RWPE2 (cell line): ENCODE measurements around the gene SIRPD.

ENCODE experiments used
- ATAC-seq: fragments of 200-7000 bp; cut with Tn5 transposase; 3 replicates; pipeline ENCODE4 v1.9.1; 2021; ENCODE audit warnings: low read depth
- DNase-seq: peaks from one replicate; pipeline ENCODE4 v3.0.0-alpha.2; 2020; ENCODE audit warnings: low spot score
- H3K27ac ChIP-seq: fragments of 450-650 bp; 2 replicates; pipeline ENCODE4 v1.5.1; 2017; ENCODE audit warnings: mild to moderate bottlenecking; ENCODE audit not compliant: poor library complexity, severe bottlenecking
- H3K27me3 ChIP-seq: fragments of 250-450 bp; sonication (Bioruptor Pico); 2 replicates; pipeline ENCODE4 v1.5.1; 2021; ENCODE audit warnings: mild to moderate bottlenecking, moderate library complexity; ENCODE audit not compliant: insufficient read depth, poor library complexity, severe bottlenecking
- H3K36me3 ChIP-seq: fragments of 250-450 bp; sonication (Bioruptor Pico); 2 replicates; pipeline ENCODE4 v1.5.1; 2020; ENCODE audit warnings: low read depth, mild to moderate bottlenecking, moderate library complexity
- H3K4me1 ChIP-seq: fragments of 250-450 bp; sonication (Bioruptor Pico); 2 replicates; pipeline ENCODE4 v1.5.1; 2021; ENCODE audit warnings: mild to moderate bottlenecking, moderate library complexity; ENCODE audit not compliant: insufficient read depth, poor library complexity, severe bottlenecking
- H3K4me3 ChIP-seq: fragments of 250-450 bp; sonication (Bioruptor Pico); 2 replicates; pipeline ENCODE4 v1.5.1; 2021; ENCODE audit warnings: mild to moderate bottlenecking, moderate library complexity; ENCODE audit not compliant: severe bottlenecking
- H3K9me3 ChIP-seq: fragments of 250-450 bp; sonication (Bioruptor Pico); 2 replicates; pipeline ENCODE4 v1.5.1; 2021; ENCODE audit warnings: mild to moderate bottlenecking, moderate library complexity; ENCODE audit not compliant: severe bottlenecking
- CTCF ChIP-seq: fragments of 450-650 bp; IDR thresholded peaks from one replicate; pipeline ENCODE4 v1.5.1; 2017; ENCODE audit warnings: mild to moderate bottlenecking, moderate library complexity; ENCODE audit not compliant: poor library complexity, severe bottlenecking

The SIRPD gene

DNA sequence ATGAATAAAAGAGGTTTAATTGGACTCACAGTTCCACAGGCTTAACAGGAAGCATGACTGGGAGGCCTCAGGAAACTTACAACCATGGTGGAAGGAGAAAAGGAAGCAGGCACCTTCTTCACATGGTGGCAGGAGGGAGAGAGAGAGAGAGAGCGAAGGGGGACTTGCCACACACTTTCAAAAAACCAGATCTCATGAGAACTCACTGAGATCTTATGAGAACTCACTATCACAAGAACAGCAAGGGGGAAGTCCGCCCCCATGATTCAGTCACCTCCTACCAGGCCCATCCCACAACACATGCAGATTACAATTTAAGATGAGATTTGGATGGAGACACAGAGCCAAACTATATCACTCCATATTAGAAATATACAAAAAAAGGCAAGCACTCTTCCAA, 6.1 kb upstream of the SIRPD start:
- Histone ChIP-seq H3K36me3 (no peaks in the 10 kb centered on the region), H3K27ac (no peak overlapping the region), H3K4me3 (no peak overlapping the region), H3K9me3 (no peaks in the 10 kb centered on the region), H3K27me3 (no peaks in the 10 kb centered on the region), H3K4me1 (peaks cover 23% of the 10 kb centered on the region)
- DNase-seq = no peak
- ATAC-seq = no peak
- no peak for TF ChIP-seq CTCF

DNA sequence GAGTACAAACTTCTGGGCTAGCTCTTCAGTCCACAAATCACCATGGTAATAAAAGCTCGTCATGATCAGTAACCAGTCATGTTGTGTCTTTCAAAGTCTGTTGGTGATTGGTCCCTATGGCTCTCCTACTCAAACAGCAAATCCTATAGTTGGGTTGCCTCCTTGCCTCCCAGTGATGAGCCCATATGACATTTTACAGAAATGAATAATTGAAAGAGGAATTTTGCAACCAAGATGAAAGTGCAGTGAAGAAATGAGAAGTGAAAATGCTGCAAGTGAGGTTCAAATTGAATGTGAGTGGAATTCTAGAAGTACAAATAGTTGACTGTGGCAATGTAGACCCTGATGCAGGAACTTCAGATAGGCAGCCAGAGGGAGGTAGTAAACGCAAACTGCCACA, 5.1 kb upstream of the SIRPD start:
- TF ChIP-seq CTCF = no peak
- no peak for DNase-seq
- H3K27me3 ChIP-seq = no peaks in the 10 kb centered on the region

GRCh38 chr20:1561350-1561749, 3.8 kb upstream of the SIRPD start:
- no peak for ATAC-seq
- H3K9me3 ChIP-seq = no peaks in the 10 kb centered on the region

More for the DNA sequence above, 5.1 kb upstream of the SIRPD start:
- no peaks in the 10 kb centered on the region for H3K9me3 ChIP-seq
- ATAC-seq = no peak
- no peak overlapping the region for H3K27ac ChIP-seq
- peaks cover 14% of the 10 kb centered on the region for H3K4me1 ChIP-seq
- no peaks in the 10 kb centered on the region for H3K36me3 ChIP-seq
- H3K4me3 ChIP-seq = no peak overlapping the region

GRCh38 chr20:1555952-1556351, 1.6 kb downstream of the SIRPD start:
- ATAC-seq (no peak), DNase-seq (no peak)
- no peaks in the 10 kb centered on the region for H3K27me3 ChIP-seq
- H3K27ac ChIP-seq = no peak overlapping the region
- no peak overlapping the region for H3K4me3 ChIP-seq
- no peaks in the 10 kb centered on the region for H3K4me1 ChIP-seq
- H3K9me3 ChIP-seq = no peaks in the 10 kb centered on the region
- TF ChIP-seq CTCF = no peak
- no peaks in the 10 kb centered on the region for H3K36me3 ChIP-seq

More at GRCh38 chr20:1561350-1561749, 3.8 kb upstream of the SIRPD start:
- Histone ChIP-seq H3K27me3 (no peaks in the 10 kb centered on the region), H3K27ac (no peak overlapping the region), H3K4me1 (peaks cover under 1% of the 10 kb centered on the region), H3K36me3 (no peaks in the 10 kb centered on the region), H3K4me3 (no peak overlapping the region)
- no peak for TF ChIP-seq CTCF
- no peak for DNase-seq

DNA sequence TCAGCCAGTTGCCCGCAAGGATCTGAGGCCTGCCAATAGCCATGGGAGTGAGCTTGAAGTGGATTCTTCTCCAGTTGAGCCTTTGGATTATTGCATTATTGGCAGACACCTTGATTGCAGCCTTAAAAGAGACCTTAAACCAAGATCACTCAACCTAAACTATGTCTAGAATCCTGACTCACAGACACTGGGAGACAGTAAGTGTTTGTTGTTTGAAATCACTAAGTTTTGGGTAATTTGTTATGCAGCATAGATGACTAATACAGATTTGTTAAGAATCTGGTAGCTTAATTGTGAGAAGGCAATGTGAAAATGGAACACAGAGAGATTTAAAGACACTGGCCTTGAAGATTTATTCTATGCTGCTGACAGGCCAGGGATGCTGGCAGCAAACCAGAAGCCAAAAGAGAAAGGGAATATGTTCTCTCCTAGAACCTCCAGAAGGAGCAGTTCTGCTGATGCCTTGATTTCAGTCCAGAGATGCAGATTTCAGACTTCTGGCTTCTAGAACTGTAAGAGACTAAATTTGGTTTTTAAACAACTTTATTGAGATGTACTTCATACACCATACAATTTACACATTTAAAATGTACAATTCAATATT, 17.6 kb downstream of the SIRPD start:
- H3K27ac ChIP-seq = no peak overlapping the region
- DNase-seq = no peak

More for the DNA sequence above, 17.6 kb downstream of the SIRPD start:
- no peak overlapping the region for H3K4me3 ChIP-seq
- peaks cover 1% of the 10 kb centered on the region for H3K27me3 ChIP-seq
- H3K36me3 ChIP-seq = no peaks in the 10 kb centered on the region
- no peaks in the 10 kb centered on the region for H3K9me3 ChIP-seq
- H3K4me1 ChIP-seq = no peaks in the 10 kb centered on the region
- no peak for ATAC-seq
- TF ChIP-seq CTCF = no peak
